HepG2 (cell line): ENCODE results near the gene ZMYND10. TPM values are rescaled to one million over a fixed set of nuclear protein-coding genes. Genes with fewer than 3 reads are reported as not detected.
A peak's percentile ranks its signal among the peaks of the same experiment; 100 is the strongest.

ENCODE experiments used
- NFATC3 ChIP-seq: sonication (generic); formaldehyde crosslinking; IDR thresholded peaks from 2 replicates; pipeline ENCODE4 v1.5.1; 2020; ENCODE audit warnings: mild to moderate bottlenecking, missing genetic modification reagents
- PHF21A ChIP-seq: sonication (generic); formaldehyde crosslinking; IDR thresholded peaks from 2 replicates; pipeline ENCODE4 v1.5.0; 2020; ENCODE audit warnings: mild to moderate bottlenecking, missing genetic modification reagents
- RBFOX2 ChIP-seq: fragments of 200-400 bp; formaldehyde crosslinking; IDR thresholded peaks from 2 replicates; pipeline ENCODE4 v1.6.1; 2017; ENCODE audit warnings: low read depth, mild to moderate bottlenecking, low read length
- RXRA ChIP-seq: sonication (generic); formaldehyde crosslinking; IDR thresholded peaks from 2 replicates; pipeline ENCODE4 v1.5.1; 2020; ENCODE audit warnings: missing genetic modification reagents
- SALL2 ChIP-seq: sonication (generic); formaldehyde crosslinking; IDR thresholded peaks from 2 replicates; pipeline ENCODE4 v1.8.1; 2023; ENCODE audit warnings: mild to moderate bottlenecking, missing genetic modification reagents, inconsistent platforms
- SMAD3 ChIP-seq: sonication (generic); formaldehyde crosslinking; IDR thresholded peaks from 2 replicates; pipeline ENCODE4 v1.4.0; 2020; ENCODE audit warnings: missing genetic modification reagents
- ZBTB2 ChIP-seq: sonication (generic); formaldehyde crosslinking; IDR thresholded peaks from 2 replicates; pipeline ENCODE4 v1.8.0; 2022; ENCODE audit warnings: low read depth, missing genetic modification reagents
- ZFP91 ChIP-seq: sonication (generic); formaldehyde crosslinking; IDR thresholded peaks from 2 replicates; pipeline ENCODE4 v1.9.0; 2022; ENCODE audit warnings: missing genetic modification reagents, mild to moderate bottlenecking, borderline replicate concordance
- ZMYM4 ChIP-seq: sonication (generic); formaldehyde crosslinking; IDR thresholded peaks from 2 replicates; pipeline ENCODE4 v1.8.1; 2023; ENCODE audit warnings: mild to moderate bottlenecking, missing genetic modification reagents
- ZNF318 ChIP-seq: sonication (generic); formaldehyde crosslinking; IDR thresholded peaks from 2 replicates; pipeline ENCODE4 v1.4.0; 2020; ENCODE audit warnings: mild to moderate bottlenecking, missing genetic modification reagents
- ZNF354B ChIP-seq: sonication (generic); formaldehyde crosslinking; IDR thresholded peaks from 2 replicates; pipeline ENCODE4 v1.8.0; 2022; ENCODE audit warnings: mild to moderate bottlenecking, missing genetic modification reagents
- ZNF737 ChIP-seq: sonication (generic); formaldehyde crosslinking; IDR thresholded peaks from 2 replicates; pipeline ENCODE4 v1.5.0; 2020; ENCODE audit warnings: missing genetic modification reagents, mild to moderate bottlenecking, borderline replicate concordance
- ZNF883 ChIP-seq: sonication (generic); formaldehyde crosslinking; IDR thresholded peaks from 2 replicates; pipeline ENCODE4 v1.5.1; 2020; ENCODE audit warnings: mild to moderate bottlenecking, missing genetic modification reagents; ENCODE audit errors: not compliant biosample characterization
- polyA plus RNA-seq, 8 experiments: library from polyadenylated mRNA; depleted of rRNA in 3 of 8; stranded (reverse) in 7 of 8; unstranded in 1 of 8; fragments of >200 nt; fragmentation: Illumina TruSeq in 4 of 8; extraction: Trizol in 4 of 8; gene quantifications; 2 replicates each; pipeline versions ENCODE4 v1.2.1 to v1.2.3, GENCODE V29; 2011 to 2016; ENCODE audit warnings: low read depth in 4 of 8, missing spikeins in 1 of 8, mixed read lengths in 1 of 8; ENCODE audit not compliant: insufficient read depth in 1 of 8
- total RNA-seq, 5 experiments: library from RNA; depleted of rRNA; stranded (reverse); fragments of >200 nt; fragmentation: Illumina TruSeq; extraction: Trizol; gene quantifications; 2 replicates each; pipeline ENCODE4 v1.2.3, GENCODE V29; 2016; ENCODE audit warnings: low read depth in 1 of 5
- TF ChIP-seq, protein P1 (sequence below): sonication (generic); formaldehyde crosslinking; IDR thresholded peaks from 2 replicates; pipeline ENCODE4 v1.9.0; 2021; ENCODE audit warnings: missing genetic modification reagents, borderline replicate concordance

ZMYND10 gene
- total and polyA plus RNA-seq, 2 of the 13 experiments (the other 11 are each of a cell fraction or from before 2014, with no cell fraction given) = 0.60 to 0.74 TPM

GRCh38 chr3:50298836-50299637, 46.5 kb downstream of the ZMYND10 start, which contains the start of the genes HYAL3 and NAA80 (continued):
- no peak for TF ChIP-seq ZNF318
- TF ChIP-seq PHF21A (CRISPR knock-in tag) = peak; percentile 58; the same call in 1 of the 2 replicates
- TF ChIP-seq NFATC3 (CRISPR knock-in tag) = no peak
- TF ChIP-seq ZMYM4 (CRISPR knock-in tag) = no peak; the same call in 1 of the 2 replicates
- TF ChIP-seq SALL2 (CRISPR knock-in tag) = no peak; the same call in 1 of the 2 replicates
- peak; percentile 94 for TF ChIP-seq RBFOX2
- peak; percentile 93 for TF ChIP-seq ZFP91 (CRISPR knock-in tag)
- TF ChIP-seq RXRA = peak; percentile 71
- no peak for TF ChIP-seq ZNF883 (CRISPR knock-in tag)
- no peak; the same call in 1 of the 2 replicates for TF ChIP-seq SMAD3 (CRISPR knock-in tag)
- TF ChIP-seq, protein P1, sequence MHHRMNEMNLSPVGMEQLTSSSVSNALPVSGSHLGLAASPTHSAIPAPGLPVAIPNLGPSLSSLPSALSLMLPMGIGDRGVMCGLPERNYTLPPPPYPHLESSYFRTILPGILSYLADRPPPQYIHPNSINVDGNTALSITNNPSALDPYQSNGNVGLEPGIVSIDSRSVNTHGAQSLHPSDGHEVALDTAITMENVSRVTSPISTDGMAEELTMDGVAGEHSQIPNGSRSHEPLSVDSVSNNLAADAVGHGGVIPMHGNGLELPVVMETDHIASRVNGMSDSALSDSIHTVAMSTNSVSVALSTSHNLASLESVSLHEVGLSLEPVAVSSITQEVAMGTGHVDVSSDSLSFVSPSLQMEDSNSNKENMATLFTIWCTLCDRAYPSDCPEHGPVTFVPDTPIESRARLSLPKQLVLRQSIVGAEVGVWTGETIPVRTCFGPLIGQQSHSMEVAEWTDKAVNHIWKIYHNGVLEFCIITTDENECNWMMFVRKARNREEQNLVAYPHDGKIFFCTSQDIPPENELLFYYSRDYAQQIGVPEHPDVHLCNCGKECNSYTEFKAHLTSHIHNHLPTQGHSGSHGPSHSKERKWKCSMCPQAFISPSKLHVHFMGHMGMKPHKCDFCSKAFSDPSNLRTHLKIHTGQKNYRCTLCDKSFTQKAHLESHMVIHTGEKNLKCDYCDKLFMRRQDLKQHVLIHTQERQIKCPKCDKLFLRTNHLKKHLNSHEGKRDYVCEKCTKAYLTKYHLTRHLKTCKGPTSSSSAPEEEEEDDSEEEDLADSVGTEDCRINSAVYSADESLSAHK (CRISPR knock-in tag) = no peak
- TF ChIP-seq ZBTB2 (CRISPR knock-in tag) = peak; percentile 65
- TF ChIP-seq ZNF737 (CRISPR knock-in tag) = no peak
- TF ChIP-seq ZNF354B (CRISPR knock-in tag) = no peak
